HG03354 (cell line): ENCODE results near the gene MDP1.

ENCODE experiments used
- ATAC-seq: cut with Tn5 transposase; IDR thresholded peaks from one replicate; pipeline ENCODE4 v1.9.1; 2021; ENCODE audit warnings: mild to moderate bottlenecking; ENCODE audit not compliant: unreplicated experiment, poor library complexity, severe bottlenecking

MDP1 gene

GRCh38 chr14:24185026-24185425 lies 30.8 kb downstream of the MDP1 start:
- ATAC-seq = no peak

DNA sequence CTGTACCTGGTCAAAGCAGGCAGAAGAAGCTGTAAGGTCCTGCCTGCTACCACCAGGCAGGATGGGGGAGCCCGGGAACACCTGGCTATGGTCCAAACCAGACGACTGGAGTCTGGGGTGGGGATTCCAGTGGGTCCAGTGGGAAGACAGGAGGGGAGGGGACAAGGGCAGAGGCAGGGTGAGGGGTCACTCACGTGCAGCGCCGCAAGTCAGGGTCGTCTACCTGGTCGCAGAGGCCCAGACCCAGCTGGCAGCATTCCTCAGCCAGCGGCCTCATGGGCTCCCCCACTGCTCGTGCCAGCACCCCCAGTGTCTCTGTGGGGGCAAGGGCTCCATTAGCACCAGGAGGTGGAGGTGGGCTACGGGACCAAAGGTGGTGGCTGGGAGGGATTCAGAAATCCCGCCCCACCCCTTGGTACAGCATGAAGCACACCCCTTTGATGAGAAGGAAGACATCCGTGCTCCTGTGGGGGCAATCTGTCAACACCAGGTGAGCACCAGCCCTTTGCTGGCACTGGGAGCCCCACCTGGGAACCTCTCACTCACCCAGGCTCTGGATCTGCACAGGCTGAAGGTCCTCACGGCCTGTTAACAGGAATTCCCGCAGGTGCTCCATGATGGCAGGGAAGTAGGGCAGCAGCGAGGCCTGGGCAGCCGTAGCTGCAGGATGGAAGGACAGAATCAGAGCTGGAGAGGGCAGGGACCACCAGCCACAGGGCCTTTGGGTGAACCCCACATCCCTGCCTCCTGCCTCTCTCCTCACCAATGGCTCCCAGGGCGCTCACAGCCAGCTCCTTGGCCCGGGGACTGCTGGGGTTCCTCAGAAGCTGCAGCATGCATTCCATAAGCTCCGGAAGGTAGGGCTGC lies 31.5 kb downstream of the MDP1 start:
- ATAC-seq = no peak

DNA sequence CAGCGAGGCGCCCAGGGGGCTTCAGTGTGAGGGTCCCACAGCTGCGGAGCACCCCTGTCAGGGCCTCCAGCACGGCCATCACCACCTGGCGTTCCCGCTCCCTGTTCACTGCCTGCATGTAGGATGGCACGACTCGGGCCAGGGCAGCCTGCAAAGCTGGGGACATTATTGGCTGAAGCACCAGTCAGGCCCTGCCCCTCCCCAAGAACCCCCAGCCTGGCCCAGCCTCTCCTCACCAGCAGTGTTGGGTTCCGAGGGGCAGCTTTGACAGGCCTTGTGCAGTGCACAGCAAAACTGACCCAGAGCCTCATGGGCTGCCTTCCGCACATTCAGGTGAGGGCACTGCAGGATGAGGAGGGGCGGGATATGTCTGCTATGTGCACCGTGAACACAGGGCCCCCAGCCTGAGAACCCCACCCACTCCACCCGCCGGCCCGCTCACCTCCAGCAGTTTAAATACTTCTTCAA lies 32.8 kb downstream of the MDP1 start:
- no peak for ATAC-seq

GRCh38 chr14:24182110-24182882 lies 33.6 kb downstream of the MDP1 start:
- ATAC-seq = no peak

DNA sequence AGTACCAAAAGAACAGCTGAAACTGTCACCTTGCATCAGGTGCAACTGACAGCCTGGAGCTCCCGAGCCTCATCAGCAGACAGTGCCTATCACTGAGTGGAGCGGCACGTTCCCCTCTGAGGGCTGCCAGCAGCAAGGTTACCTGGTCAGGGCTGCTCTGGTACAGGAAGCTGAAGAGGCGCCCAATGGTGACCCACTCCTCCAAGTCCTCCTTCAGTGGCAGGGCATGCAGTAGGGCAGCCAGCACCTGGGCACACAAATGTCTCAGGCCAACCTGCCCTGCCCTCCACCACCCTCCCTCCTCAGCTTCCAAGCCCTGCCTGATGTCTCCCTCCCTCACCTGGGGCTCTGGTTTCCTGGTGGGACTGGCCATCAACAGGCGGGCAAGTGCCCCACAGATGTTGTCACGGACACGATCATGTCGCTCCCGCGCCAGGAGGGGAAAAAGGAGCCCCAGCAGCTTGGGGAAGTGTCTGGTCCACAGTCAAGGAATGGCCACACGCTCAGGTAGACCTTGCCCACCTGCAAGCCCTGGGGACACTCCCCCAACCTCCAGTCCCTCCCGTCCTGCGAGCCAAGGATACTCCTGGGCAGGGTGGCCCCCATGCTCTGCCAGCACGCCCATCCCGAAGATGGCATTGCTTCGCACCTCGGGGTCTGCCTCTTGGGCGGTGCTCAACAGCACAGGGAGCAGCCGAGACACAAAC lies 34.3 kb downstream of the MDP1 start:
- no peak for ATAC-seq

DNA sequence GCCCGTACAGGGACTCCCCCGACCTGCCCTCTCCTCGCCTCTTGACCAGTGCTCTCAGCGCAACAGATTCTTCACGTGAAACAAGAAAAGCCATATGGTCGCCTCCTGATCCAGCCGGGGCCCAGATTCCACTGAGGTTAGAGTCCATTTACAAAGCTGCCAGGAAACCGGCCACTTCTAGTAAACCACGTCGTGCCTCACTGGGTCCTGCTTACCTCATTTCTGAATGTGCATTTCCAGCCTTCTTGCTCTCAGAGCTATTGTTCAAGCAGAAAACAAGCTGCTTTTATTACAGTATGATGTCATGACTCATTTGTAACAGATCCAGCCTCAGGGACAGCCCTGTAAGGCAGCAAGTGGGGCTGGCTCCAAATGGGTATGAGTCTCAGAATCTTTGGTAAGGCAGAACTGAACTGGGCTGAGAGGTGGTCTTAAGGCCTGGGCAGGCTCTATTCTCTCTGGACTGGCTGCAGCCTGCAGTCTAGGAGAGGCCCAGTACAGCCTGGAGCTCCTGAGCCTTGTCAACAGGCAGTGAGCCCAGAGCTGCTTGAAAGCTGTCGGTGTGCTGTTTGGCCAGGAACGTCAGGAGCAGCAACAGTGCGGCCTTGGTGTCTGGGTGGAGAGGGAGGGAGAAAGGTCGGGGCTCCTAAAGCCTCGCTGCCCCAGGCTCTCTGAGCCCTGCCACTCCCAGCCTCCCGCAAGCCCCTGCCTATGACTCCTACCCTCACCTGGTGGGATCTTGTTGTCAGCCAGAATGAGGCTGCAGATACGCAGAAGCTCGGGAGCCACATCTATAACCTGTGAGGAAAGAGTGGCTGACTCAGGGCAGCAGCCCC lies 35.7 kb downstream of the MDP1 start:
- ATAC-seq = no peak

GRCh38 chr14:24179294-24179960 lies 36.4 kb downstream of the MDP1 start:
- no peak for ATAC-seq

DNA sequence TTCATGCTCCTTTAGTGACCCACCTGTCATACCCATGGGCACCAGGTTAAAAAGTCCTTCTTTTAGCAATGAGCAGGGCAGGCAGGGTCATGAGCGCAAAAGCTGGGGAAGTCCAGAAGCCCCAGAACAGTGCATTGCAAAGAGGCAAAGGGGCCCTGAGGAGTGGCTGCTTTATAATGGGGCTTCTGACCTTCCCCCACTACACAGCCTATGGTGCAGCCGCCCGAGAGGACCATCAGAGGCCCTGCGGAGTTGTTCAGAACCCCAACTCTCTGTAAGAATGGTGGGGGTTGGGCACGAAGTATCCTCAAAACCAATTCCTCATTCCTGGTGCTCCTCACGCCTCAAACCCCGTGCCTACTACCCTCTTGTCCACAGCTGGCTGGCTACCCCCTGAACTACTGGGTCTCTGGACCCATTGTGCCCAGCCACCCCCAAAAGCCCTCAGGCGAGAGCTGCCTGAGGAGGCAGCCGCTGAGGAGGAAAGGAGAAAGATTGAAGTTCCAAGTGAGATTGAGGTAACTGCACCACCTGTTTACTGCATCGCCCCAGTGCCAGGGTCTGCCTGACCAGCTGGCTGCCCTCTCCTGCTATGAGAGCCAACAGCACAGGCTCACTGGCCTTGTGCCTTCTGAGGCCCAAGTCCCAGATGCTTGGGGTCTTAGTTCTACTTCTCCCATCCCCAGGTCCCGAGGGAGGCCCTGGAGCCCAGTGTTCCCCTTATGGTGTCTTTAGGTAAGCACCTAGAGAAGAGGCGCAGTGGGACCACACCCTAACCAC lies 37.3 kb downstream of the MDP1 start:
- no peak for ATAC-seq

DNA sequence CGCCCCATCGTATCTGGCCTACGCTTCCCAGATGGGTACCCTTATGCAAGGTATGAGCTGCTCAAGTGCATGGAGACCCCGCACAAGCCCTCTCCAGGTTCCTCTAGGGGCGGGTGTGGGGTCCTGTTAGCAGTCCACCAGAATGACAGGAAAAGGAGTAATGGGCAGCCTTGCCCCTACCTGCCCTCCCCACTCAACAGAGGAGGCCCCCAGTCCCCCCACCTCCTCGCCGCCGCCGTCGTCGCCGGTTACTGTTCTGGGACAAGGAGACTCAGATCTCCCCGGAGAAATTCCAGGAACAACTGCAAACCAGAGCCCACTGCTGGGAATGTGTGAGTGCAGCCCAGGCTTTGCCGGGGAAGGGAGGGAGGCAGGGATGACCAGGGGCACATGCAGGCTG lies 38.0 kb downstream of the MDP1 start:
- no peak for ATAC-seq

DNA sequence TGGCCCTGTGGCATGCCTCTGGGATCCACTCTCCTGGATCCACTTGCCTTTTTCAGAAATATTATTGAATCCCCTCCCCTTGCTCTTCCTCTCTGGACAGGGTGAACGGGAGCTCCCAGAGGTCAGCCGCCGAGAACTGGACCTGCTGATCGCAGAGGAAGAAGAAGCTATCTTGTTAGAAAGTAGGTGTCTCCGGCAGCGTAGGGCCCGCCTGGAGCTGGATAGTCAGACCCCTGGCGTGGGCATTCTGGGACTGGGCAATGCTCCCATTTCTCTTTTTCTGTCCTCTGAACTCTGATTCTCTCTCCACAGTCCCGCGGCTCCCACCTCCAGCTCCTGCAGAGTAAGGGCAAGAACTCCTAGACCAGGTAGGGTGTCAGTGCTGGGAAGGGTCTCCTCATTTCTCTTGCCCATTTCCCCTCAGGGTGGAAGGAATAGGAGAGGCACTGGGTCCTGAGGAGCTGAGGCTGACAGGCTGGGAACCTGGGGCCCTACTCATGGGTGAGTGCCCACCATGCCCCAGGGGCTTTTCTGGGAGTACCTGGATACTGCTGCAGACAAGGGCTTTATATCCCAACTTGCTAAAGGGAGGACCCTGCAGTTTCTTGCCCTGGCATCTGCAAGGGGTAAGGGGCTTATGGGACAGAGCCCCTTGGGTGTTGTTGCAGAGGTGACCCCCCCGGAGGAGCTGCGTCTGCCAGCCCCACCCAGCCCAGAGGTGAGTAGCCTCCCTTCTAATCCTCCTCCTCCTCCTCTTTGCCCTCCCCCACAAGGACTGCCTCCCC lies 38.6 kb downstream of the MDP1 start:
- ATAC-seq = no peak

DNA sequence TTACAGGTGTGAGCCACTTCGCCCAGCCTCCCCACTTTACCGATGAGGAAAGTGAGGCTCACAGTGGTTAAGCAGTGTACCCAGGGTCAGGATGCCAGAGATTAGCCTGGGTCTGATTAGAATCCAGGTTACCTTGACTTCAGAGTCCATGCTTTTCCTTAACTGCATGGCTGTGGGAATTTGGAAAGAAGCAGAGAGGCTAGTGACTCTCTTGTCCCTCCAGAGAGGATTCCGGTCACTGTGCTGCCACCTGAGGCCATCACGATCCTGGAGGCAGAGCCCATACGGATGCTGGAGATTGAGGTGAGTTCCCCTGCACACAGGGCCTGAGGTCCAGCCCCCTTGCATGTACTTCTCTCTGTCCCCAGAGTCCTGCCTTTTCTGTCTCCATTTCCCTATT lies 39.3 kb downstream of the MDP1 start:
- ATAC-seq = no peak

DNA sequence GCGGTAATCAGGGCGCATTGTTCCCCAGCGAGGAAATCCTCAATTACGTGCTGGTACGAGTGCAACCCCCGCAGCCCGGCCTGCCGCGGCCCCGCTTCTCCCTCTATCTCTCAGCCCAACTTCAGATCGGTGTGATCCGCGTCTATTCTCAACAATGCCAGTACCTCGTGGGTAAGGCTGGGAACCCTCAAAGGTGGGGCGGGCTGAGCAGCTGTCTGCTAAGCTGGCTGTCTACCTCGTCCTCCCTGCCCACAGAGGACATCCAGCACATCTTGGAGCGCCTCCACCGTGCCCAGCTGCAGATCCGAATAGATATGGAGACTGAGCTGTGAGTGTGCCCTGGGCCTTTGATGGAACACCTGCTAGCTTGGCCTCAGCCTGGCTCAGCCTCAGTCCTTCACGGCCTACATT lies 43.0 kb downstream of the MDP1 start:
- no peak for ATAC-seq

- ATAC-seq = no peak
Observed at GRCh38 chr14:24172261-24172860, 43.5 kb downstream of the MDP1 start.

DNA sequence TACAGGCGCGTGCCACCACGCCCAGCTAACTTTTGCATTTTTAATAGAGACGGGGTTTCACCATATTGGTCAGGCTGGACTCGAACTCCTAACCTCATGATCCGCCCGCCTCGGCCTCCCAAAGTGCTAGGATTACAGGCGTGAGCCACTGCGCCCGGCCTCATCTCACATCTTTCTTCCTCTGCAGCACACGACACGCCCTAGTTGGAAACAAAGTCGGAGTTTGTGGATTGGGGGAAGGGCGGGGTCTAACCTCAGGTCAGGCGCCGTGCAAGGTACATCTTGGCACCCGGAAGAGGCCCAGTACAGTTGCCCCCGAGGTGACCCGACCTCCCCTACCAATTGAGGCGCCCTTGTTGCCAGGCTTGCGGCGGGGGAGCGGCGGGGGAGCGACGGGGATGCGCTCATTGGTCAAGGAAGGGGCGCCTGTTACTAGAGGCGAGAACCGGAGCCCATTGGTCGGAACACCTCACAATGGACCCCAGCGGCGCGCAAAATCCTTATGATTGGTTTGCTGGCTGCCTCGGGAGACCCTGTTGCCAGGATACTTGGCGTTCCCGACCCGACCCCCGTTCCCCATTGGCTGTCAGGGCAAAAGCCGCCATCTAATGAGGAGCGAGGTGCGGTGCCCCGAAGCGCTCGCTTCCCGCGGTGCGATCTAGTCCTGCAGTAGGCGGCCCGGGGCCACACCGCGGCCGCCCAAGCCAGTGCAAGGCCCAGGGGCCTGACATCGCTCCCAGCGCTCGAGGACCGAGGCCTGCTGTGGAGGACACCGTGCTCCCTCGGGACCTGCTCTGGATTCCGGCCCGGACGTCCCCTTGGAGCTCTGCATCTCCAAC lies 44.2 kb downstream of the MDP1 start, which contains the start of gene REC8:
Gene REC8 (plus strand): TSS at position 659 of the 839 bp plus-strand sequence. CDS start 473 bp downstream, outside the sequence.
- peak; percentile 88 for ATAC-seq

GRCh38 chr14:24167469-24168114 lies 48.3 kb downstream of the MDP1 start:
- ATAC-seq = no peak

- ATAC-seq = no peak
Observed at GRCh38 chr14:24165785-24166184, 50.1 kb downstream of the MDP1 start.
